ENCODE measurements around the gene SSBP4.

SSBP4 gene

DNA sequence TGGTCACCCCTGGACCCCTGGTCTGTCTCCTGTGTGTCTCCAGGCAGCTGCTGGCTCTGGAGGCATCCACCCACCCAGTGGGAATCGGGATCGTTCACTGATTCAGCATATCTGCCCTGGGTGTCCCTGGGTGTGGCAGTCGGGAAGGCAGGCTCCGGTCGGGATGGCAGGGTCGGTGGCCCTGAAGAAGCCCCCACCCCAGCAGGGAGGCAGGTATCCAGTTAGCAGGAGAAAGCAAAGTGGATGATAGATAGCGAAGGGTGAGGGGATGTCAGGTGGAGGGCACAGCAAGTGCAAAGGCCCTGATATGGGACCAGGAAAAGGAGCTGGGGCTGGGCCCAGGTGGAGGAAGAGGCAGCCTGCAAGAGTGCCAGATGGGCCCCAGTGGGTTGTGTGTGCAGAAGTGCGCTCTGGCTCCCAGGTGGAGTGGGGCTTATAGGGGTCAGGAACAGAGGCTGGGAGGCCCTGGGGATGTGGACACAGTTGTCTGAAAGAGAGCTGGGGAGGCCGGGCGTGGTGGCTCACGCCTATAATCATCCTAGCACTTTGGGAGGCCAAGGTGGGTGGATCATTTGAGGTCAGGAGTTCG lies 2.3 kb downstream of the SSBP4 start:
- no peak for DNase-seq (ENCODE audit: low read depth in 2 of 2)

DNA sequence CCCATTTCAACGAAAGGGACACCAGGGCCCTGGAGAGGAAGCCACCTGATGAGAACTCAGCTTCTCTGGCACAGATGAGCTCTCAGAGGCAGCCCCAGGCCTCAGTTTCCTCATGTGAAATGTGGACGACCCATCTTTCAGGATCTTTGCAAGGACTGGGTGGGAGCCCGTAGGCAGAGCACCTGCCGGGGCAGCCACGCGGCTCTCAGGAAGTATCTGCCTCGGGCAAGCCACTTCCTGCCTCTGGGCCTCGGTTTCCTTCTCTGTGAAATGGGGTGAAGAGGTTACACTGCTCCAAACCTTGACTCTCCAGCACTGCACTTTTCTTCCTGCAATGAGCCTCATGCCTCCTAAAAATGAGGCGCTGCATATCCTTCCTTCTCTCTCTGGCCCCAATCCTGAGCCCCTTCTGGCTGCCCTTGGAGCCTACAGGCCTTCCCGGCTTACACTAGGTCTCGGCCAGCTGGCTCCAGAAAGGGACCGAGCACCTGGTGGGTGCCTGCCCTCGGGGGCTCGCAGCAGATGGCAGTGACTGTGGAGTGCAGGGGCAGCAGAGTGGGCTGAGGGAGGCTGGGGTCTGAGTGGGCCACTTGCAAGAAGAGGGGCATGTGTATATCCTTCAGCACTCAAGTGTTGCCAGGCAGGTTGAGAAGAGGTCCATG lies 3.5 kb downstream of the SSBP4 start:
- no peak for DNase-seq (ENCODE audit: low read depth in 2 of 2)

DNA sequence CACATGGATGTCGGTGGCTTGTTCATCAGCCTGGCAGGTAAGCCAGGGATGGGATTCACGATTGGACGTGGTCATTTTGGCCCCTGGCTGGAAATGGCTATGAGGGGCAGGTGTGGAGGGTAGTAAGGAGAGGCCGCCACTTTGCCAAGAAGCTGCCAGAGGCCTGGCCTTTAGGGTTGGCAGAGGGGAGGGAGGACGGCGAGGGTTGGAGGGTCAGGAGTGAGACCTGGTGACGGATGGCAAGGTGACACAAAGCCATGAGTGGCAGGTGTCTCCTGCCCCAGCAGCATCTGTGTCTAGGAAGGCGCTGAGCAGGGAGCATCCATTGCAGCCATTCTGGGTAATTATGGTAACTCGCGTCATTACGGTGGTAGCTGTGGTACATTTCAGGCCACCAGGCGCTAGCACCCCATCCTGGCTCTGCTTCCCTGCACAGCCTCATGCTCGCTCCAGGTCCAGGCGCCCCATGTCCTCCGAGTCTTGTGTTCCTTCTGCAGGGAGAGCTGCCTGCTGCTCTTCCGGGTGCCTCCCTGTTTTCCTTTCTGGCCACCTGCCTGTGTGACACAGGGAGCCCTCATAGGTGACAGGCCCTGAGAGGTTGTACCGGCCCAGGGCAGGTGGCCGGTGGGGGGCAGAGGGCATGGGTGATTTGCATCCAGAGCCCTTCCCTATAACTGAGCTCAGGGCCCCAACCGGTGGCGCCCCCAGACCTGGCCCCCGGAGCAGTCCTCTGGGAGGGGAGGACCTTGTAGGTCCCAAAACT lies 4.2 kb downstream of the SSBP4 start:
- DNase-seq (ENCODE audit: low read depth in 2 of 2): no peak

DNA sequence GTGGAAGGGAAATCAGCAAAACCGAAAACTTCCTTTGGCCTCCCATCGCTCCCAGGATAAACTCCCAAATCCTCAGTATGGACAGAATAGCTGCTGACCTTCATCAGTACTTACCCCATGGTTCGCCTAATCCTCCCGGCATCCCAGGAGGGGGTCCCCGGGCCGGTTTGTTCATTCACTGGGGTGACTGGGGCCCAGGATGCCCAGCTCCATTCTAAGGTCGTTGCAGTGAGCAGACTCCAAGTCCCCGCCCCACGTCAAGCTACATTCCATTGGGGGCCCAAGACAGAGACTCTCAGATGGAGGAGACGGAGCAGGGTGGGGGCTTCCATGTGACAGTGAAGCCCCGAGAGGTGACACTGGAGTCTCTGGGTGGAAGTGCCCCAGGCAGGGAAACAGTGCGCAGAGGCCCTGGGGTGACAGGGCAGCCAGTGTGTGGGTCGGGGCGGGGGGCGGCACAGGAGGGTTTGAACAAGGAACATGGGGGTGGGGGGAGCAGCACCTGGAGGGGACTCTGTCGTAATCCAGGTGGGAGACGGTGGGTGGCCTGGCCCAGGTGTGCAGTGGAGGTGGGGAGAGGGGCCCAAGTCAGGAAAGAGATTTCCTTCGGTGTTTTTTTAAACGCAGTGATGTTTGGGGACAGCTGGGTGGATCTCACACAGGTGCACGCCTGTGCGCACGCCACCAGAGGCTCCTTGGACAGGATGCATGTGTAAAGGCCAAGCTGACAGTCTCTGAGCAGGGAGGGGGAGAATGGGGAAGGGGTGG lies 5.1 kb downstream of the SSBP4 start:
- DNase-seq (ENCODE audit: low read depth in 2 of 2): no peak

DNA sequence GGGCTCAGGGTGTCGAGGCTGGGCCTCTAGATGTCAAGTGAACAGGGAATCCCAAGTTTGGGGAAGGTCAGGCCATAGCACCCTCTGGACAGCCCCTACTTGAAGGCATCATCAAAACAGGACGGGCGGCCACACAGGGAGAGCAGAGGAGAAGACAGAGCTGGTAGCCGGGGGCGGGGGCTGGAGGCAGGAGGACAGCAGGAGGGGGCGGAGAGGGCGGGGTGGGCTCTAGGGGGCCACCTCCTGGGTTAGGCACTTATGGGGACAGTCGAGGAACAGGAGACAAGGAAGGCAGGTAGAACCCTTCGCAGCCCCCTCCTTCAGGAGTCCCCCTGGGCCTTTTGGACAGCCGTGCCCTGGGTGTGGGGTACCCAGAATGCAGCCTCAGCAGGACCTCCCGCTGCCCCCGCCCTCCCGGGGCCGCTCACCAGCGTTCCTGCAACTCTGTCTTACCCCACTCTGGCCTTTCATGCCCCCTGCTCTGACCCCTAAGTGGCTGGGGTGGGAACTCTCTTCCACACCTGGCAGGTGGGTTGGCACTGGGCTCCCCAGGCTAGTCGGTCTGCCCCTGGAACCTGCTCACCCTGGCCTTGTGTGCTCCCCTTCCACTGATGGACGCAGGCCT lies 5.8 kb downstream of the SSBP4 start:
- DNase-seq (ENCODE audit: low read depth in 2 of 2): no peak

DNA sequence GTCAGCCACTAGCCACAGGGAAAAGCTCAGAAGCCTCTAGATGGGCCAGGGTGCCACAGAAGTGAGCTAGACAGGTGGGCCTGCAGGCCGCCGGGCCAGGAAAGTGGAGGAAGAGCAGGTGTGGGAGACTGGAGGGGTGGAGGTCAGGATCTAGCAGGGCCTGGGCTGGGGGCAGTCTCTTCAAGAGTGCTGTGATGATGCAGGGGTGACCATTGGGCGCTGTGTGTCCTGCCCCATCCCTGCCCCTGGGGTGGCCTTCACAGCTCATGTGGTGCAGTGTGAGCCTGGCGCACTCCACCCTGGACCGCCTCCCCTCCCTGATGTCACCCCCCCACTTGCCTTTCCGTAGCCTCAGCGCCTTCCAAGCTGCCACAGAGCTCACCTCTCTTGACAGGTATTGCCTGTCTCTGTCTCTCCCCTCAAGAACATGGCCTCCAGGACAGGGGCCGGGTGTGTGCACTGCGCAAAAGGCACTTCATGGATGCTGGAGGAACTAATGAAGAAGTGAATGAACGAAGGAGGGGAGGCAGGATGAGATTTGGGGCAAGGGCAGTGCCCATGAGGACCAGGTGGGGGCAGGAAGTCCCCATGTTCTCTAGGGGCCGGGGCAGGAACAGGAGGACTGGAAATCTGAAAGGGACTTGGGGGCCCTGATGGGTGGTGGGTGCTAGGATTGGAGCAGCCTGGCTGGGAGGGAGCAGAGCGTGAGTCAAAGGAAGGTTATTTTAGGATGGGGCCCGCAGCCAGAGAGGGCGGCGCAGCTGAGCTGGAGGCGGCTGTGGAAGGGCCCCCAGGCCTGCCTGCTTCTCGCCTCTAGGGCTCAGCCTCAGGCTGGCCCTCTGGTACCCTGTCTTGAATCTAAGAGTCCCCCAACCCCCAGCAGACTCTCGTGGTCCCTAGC lies 6.6 kb downstream of the SSBP4 start:
- DNase-seq (ENCODE audit: low read depth in 2 of 2): no peak

DNA sequence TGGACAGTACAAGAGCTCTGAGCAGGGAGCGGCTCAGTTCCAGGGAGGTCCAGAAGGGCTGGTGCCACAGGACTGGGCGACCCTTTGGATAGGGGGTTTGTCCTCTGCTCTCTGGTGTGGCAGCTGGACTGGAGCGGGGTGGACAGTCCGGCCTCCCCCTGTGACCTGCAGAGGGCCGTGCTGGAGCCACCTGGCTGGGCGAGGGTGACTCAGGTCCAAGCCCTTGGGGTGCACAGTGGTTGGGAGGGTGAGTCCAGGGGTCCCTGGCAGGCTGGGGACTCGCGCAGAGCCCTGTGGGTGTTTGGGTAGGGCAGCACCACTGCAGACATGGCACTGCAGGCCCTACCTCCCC lies 7.2 kb downstream of the SSBP4 start:
- DNase-seq (ENCODE audit: low read depth in 2 of 2): no peak

DNA sequence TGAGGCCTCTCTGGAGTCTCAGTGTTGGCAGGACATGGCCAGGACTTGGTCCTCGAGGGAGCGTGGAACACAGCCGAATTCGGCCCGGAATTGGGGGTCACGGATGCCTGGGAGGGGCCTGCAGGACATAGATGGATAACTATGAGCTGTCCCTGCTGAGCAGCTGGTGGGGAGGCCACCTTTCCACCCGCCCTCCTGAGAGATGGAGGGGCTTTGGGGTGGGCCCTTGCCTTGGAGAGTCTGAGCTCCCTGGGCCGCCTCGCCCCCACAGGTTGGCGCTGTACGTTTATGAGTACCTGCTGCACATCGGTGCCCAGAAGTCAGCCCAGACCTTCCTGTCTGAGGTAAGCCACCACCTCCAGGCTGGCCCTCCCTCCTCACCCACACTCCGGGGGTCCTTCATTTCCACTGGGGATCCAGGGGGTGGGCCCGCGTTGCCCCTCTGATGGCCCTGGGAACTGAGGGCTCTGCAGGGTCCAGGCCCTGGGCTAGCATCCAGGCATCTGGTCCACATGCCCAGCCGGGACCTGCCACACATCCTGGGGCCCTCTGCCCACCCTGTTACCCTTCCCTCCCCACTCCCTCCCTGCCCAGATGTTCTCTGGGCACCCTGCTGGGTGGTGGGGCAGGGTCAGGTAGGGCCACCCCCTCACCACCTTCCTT lies 8.0 kb downstream of the SSBP4 start:
- no peak for DNase-seq (ENCODE audit: low read depth in 2 of 2)

DNA sequence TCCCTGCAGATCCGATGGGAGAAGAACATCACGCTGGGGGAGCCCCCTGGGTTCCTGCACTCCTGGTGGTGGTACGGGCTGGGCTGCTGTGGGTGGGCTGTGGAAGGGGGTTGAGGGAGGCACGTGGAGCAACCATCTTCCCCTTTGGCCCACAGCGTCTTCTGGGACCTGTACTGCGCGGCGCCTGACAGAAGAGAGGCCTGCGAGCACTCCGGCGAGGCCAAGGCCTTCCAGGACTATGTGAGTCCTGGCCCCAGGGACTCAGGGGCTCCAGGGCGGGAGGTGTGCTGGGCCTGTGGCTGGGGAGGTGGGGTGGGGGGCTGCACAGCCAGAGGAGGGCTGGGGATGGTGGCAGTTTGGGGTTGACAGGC lies 8.5 kb downstream of the SSBP4 start:
- no peak for DNase-seq (ENCODE audit: low read depth in 2 of 2)

DNA sequence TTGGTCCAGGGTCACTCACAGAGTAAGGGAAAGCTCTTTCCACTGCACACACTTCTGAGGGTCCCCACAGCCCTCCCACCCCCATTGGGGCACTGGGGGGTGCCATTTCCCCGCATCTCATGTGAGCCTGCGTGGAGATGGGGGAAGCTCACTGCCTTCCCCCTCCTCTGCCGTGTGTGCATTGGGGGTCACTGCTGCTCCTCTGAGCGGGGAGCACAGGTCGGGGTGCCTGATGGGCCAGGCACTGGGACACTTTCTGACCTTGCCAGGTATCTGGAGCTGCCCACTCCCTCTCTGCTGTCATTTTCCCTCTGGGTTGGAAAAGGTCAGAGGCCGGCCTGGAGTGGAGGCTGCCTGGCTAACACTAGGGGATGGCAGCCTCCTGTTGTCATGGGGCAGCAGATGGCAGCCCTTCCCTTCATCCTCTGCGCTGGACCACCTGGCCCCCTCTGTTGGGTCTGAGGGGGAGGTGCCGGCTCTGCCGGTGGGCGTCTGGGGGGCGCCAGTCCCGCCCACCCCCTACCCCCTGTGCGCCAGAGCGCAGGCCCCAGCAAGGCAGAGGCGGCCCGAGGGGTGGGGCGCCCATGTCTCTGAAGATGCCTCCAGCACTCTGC lies 9.1 kb downstream of the SSBP4 start:
- no peak for DNase-seq (ENCODE audit: low read depth in 2 of 2)

DNA sequence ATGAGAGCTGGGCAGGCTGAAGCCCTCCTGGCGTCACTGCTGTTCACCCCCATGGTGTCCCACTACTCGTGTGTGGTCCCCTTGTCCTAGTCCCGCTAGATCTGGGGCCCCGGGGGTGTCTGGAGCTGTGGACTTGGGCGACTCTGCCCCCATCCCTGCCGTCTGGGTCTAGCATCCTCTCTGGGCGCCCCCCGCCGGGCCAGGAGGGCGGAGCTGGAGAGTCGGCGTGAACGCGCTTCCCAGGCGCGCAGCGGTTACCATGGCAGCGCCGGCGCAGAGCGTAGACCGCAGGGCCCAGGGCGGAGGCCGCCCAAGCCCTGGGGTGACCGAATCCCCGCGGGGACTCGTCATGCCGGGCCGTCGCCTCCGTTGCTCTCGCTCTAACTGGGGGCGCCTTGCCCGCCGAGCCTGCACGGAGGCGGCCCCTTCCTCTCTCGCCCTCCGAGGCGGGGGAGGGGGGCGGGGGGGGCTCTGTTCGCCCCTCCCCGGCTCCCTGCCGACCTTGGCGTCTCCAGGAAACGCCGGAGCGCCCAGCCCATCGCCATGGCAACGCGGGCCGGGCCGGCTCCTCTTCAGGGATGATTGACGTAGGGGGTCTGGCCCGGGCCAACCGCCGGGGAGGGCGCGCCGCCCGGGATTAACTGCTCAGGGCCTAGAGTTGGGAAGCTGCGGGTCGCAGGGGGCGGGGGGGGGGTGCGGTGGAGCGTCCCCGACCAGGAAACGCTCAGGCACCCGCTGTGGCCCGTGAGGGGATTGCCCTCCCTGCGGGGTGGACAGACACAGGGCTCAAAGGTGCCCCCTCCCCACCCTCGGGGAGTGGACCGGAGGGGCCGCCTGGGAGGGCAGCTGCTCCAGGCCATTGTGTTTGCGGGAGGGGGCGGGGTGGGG lies 9.8 kb downstream of the SSBP4 start:
- peak; percentile 50 to 79 for DNase-seq (ENCODE audit: low read depth in 2 of 2)

DNA sequence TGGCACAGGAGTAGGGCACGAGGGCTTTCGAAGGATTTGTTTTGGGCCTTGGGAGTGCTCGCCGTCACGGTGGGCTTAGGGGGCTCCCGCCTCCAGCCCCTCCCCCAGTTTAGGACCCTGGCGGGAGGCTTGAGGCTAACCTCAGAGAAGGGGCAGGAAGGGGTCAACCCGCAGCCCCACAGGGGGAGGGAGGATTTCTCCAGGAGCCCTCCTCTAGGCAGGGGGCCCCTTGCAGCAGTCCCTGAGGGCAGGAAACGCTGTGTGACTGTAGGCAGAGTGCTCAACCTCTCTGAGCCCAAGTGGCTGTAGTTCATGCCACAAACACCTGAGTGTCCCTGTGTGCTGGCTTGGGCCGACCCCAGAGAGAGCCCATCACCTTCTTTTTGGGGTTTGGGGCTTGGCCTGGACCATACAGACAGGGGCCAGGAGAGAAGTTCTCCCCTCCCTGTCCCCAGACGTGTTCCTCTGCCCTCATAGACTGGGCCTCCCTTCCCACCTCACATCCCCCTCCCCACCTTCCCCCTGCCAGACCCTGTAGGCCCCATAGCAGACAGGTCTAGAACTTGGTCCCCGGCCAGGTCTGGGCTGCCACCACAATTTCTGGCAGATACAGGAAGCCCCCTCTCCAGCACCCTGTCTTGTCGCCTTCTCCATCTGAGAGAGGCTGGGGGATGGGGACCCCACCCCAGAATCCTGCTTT lies 10.7 kb downstream of the SSBP4 start:
- DNase-seq (ENCODE audit: low read depth in 2 of 2): no peak

DNA sequence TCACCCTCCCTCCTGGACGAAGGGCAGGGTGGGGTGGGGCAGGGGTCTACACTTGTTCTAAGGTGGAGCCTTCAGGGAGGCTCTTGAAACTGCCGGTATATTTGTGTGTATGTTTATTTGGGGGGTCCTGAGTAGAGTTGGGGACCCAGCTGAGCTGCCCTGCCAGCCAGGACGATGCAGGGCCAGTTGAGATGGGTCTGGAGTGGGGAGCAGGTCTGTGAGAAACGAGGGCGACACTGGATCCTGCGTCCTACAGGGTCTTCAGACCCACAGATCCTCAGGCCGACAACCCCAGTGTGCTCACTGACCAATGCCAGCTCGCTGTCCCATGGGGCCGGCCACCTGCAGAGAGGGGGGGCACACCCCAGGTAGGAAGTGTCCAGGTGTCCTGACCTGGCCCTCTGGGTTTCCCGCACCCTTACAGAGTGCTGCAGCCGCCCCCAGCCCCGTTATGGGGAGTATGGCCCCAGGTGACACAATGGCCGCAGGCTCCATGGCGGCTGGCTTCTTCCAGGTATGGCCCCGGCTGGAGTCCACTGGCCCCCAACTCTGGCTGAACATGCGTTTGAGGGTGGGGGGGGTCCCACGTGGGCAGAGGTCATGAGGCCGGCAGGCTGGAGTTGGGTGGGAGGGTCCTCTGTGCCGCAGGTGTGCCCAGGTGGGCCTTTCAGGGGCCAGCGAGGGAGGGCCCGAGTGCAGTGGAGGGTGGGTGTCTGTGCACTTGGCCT lies 11.4 kb downstream of the SSBP4 start:
- no peak for DNase-seq (ENCODE audit: low read depth in 2 of 2)

DNA sequence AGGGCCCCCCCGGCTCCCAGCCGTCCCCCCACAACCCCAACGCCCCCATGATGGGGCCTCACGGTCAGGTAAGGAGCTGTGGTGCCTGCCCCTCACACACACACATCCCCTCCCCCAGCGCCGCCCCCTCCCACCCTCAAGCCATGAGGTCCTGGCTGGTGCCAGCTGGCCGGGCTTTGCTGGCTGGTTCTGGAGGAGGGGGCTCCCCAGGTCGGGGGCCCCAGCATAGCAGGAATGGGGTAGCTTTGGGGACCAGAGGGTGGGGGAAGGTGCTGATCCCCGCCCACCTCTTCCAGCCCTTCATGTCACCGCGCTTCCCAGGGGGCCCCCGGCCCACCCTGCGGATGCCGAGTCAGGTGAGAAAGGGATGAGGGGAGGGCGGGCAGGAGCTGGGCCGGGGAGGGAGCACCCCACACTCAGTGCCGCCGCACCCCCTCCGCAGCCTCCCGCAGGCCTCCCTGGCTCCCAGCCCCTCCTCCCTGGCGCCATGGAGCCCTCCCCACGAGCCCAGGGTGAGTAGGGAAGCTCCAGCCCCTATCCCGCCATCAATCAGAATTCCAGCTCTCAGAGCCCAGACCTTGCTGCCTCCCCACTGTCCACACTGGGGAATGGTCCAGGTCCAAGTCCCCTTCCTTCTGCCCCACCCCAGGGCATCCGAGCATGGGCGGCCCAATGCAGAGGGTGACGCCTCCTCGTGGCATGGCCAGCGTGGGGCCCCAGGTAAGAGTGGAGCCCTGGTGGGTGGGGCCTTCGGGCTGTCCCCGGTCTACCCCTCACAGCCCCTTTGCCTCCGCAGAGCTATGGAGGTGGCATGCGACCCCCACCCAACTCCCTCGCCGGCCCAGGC lies 12.4 kb downstream of the SSBP4 start:
- DNase-seq (ENCODE audit: low read depth in 2 of 2): no peak

DNA sequence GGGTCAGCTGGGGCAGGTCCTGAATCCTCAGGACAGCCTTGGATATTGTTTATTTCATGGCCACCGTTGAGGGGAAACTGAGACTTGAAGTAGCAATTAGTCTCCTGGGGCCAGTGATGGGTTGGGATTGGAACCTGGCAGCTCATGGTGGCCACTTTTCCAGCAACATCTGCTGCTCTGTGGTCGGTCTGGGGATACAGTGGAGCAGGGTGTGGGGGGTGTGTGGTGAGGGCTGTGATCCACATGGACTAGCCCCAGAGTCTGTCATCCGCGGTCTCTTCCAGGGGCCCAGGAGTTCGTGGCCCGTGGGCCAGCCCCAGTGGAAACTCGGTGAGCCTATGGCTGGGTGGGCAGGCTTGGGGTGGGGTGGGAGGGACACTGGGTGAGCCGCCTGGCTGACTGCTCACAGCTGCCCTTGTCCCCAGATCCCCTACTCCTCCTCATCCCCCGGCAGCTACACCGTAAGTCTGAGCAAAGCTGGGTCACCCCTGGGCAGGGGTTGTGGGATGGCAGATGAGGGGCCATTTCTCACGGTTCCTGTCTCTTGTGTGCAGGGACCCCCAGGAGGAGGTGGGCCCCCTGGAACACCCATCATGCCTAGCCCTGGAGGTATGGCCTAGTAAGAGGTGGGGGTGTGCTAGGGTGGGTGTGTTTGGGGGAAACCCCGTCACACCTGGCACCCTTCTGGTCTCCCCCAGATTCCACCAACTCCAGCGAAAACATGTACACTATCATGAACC lies 13.2 kb downstream of the SSBP4 start:
- no peak for DNase-seq (ENCODE audit: low read depth in 2 of 2)

DNA sequence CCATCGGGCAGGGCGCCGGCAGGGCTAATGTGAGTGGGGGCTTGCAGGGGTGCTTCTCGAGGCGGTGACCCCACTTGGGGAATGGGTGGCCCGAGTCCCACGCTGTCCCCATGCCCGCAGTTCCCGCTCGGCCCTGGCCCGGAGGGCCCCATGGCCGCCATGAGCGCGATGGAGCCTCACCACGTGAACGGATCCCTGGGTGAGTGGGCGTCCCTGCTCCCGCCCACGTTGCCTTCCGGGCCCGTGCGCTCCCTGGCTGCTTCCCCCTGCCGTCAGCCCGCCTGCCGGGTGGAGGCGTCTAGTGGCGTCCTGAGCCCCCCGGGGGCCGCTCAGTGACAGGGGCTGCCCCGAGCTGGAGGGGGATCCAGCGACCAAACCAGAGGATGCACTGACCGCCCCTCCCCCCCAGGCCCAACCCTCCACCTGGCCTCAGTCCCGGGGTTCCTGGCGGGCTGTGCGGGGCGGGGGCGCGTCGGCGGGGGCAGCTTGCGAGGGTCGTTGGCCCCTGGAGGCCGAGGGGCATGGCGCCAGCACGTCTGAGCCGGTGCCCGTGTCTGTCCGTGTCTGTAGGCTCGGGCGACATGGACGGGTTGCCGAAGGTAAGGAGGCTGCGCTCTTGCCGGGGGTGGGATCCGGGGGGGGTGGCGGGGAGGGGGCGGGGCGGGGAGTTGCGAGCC lies 14.0 kb downstream of the SSBP4 start:
- DNase-seq (ENCODE audit: low read depth in 2 of 2): peak; percentile 49 to 58
